PC-9 (cell line): ENCODE data around the gene ITGA3. TPM values are rescaled to one million over a fixed set of nuclear protein-coding genes. Genes with fewer than 3 reads are reported as not detected.
A peak's percentile ranks its signal among the peaks of the same experiment; 100 is the strongest.

ENCODE experiments used
- BruUV-seq: library from RNA; stranded (reverse); fragments of 400-500 nt; replicated peaks from 2 replicates; lab custom pipeline; 2021; lab: Mats Ljungman, UMichigan
- CTCF ChIA-PET: fragments of 300-600 bp; sonication (Branson Sonifier 250); formaldehyde crosslinking; loops from one replicate; lab custom pipeline; 2022; ENCODE audit warnings: antibody characterized with exemption; lab: Charles Lee
- POLR2A ChIA-PET: fragments of 300-600 bp; sonication (Branson Sonifier 250); formaldehyde crosslinking; loops from one replicate; lab custom pipeline; 2022; ENCODE audit warnings: antibody characterized with exemption; ENCODE audit not compliant: unreplicated experiment; lab: Charles Lee
- DNase-seq, 2 experiments: peaks; one replicate each; pipeline versions ENCODE4 v3.0.0 to v3.0.0-alpha.2; 2015 to 2022; ENCODE audit warnings: mixed read lengths in 1 of 2
- H2AFZ ChIP-seq: fragments of 200-600 bp; sonication (generic); 2 replicates; pipeline ENCODE4 v1.8.1; 2017; ENCODE audit warnings: antibody characterized with exemption
- H3F3A ChIP-seq: fragments of 200-600 bp; sonication (generic); 2 replicates; pipeline ENCODE4 v1.8.1; 2017; ENCODE audit warnings: antibody characterized with exemption, mild to moderate bottlenecking, low read depth; ENCODE audit not compliant: insufficient read depth
- H3K27ac ChIP-seq: fragments of 200-600 bp; sonication (generic); 2 replicates; pipeline ENCODE4 v1.6.1; 2016; ENCODE audit warnings: mixed run types
- H3K27me3 ChIP-seq: fragments of 200-600 bp; sonication (generic); 2 replicates; pipeline ENCODE4 v1.6.1; 2016; ENCODE audit warnings: low read depth, mixed run types; ENCODE audit not compliant: insufficient read depth
- H3K36me3 ChIP-seq: fragments of 200-600 bp; sonication (generic); 2 replicates; pipeline ENCODE4 v1.6.1; 2016; ENCODE audit warnings: low read depth, mixed run types
- H3K4me1 ChIP-seq: fragments of 200-600 bp; sonication (generic); replicated peaks from 2 replicates; pipeline ENCODE4 v1.6.1; 2016; ENCODE audit warnings: mixed run types; ENCODE audit not compliant: insufficient read depth
- H3K4me2 ChIP-seq: fragments of 200-600 bp; sonication (generic); 2 replicates; pipeline ENCODE4 v1.6.1; 2017; ENCODE audit warnings: mixed run types
- H3K4me3 ChIP-seq: fragments of 200-600 bp; sonication (generic); 2 replicates; pipeline ENCODE4 v1.6.1; 2016; ENCODE audit warnings: mixed run types
- H3K79me2 ChIP-seq: fragments of 200-600 bp; sonication (generic); 2 replicates; pipeline ENCODE4 v1.6.1; 2017; ENCODE audit warnings: low read depth, mixed run types
- H3K9me2 ChIP-seq: fragments of 200-600 bp; sonication (generic); 2 replicates; pipeline ENCODE4 v1.8.1; 2017; ENCODE audit warnings: mild to moderate bottlenecking; ENCODE audit not compliant: insufficient read depth
- H3K9me3 ChIP-seq: fragments of 200-600 bp; sonication (generic); 2 replicates; pipeline ENCODE4 v1.8.1; 2016; ENCODE audit warnings: low read depth; ENCODE audit not compliant: insufficient read depth
- H4K20me1 ChIP-seq: fragments of 200-600 bp; sonication (generic); 2 replicates; pipeline ENCODE4 v1.8.1; 2017; ENCODE audit not compliant: insufficient read depth
- EZH2 ChIP-seq: fragments of 200-600 bp; sonication (generic); IDR thresholded peaks from 2 replicates; pipeline ENCODE4 v1.8.0; 2017; ENCODE audit warnings: antibody characterized with exemption, low read depth
- intact Hi-C: fragments of 100-400 bp; cut with micrococcal nuclease; formaldehyde crosslinking; loops from one replicate; pipeline ENCODE4 v1.10.0; 2022; ENCODE audit not compliant: unreplicated experiment
- total RNA-seq: library from RNA; stranded (reverse); gene quantifications from 2 replicates; pipeline ENCODE4 v1.2.3, GENCODE V29; 2021
- TF ChIP-seq, protein P1 (sequence below): fragments of 200-600 bp; sonication (generic); conservative IDR thresholded peaks from 2 replicates; pipeline ENCODE4 v1.6.1; 2017; ENCODE audit warnings: mixed run types, antibody characterized with exemption, mild to moderate bottlenecking, moderate library complexity

The ITGA3 gene
- total RNA-seq, 1 experiment from 2014 or later = 291 TPM

DNA sequence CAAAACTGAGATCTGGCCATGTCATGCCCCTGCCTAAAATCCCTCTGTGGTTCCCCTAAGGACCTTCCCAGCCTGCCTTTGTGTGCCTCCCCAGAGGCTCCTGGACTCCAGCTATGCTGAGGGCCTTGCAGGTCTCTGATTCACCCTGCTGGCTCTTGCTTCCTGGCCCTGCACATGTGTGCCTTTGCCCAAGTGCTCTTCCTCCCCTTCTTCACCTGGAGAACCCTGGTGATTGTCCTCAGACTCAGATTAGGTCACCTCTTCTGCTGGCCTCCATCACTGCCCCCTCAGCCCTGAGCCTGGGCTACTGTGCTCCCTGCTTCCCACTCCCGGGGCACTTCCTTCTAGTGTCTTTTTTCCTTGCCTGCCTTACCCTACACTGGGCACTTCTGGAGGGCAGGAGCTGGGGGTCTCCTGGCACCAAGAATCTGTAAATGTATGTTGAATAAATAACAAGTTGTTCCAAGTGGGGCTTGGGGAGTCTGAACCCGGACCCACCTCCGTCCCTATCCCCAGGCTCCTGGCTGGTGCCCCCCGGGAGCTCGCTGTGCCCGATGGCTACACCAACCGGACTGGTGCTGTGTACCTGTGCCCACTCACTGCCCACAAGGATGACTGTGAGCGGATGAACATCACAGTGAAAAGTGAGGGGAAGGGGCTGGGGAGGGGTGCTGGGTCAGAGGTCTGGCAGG lies 7.8 kb downstream of the ITGA3 start:
- Histone ChIP-seq H3K4me3 (peak overlapping the region; percentile 47), H3K4me2 (peak overlapping the region; percentile 77), H3K4me1 (peaks cover 84% of the 10 kb centered on the region), H3K36me3 (peaks cover 68% of the 10 kb centered on the region), H4K20me1 (peaks cover 8% of the 10 kb centered on the region), H3K9me3 (no peaks in the 10 kb centered on the region), H2AFZ (no peak overlapping the region), H3K27ac (peak overlapping the region; percentile 97), H3K79me2 (peaks cover 84% of the 10 kb centered on the region), H3K9me2 (no peaks in the 10 kb centered on the region), H3K27me3 (no peaks in the 10 kb centered on the region), H3F3A (peaks cover 92% of the 10 kb centered on the region)
- peak in 1 of 2 experiments; percentile 81 for DNase-seq
- POLR2A ChIA-PET = interaction anchor here (0.6 to 1.5 kb wide), 3 partner anchors 9 to 803 kb away, joined by 4 to 21 read pairs (median 4); no protein-coding TSS in a partner anchor
- CTCF ChIA-PET = no interaction called here
- no peak for TF ChIP-seq EZH2
- TF ChIP-seq, protein P1, sequence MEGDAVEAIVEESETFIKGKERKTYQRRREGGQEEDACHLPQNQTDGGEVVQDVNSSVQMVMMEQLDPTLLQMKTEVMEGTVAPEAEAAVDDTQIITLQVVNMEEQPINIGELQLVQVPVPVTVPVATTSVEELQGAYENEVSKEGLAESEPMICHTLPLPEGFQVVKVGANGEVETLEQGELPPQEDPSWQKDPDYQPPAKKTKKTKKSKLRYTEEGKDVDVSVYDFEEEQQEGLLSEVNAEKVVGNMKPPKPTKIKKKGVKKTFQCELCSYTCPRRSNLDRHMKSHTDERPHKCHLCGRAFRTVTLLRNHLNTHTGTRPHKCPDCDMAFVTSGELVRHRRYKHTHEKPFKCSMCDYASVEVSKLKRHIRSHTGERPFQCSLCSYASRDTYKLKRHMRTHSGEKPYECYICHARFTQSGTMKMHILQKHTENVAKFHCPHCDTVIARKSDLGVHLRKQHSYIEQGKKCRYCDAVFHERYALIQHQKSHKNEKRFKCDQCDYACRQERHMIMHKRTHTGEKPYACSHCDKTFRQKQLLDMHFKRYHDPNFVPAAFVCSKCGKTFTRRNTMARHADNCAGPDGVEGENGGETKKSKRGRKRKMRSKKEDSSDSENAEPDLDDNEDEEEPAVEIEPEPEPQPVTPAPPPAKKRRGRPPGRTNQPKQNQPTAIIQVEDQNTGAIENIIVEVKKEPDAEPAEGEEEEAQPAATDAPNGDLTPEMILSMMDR = no peak
- TSS peak; percentile 6 for BruUV-seq
- intact Hi-C loops = loop anchor here (1.0 kb wide), 1 partner anchor 8 kb away; no protein-coding TSS in a partner anchor

DNA sequence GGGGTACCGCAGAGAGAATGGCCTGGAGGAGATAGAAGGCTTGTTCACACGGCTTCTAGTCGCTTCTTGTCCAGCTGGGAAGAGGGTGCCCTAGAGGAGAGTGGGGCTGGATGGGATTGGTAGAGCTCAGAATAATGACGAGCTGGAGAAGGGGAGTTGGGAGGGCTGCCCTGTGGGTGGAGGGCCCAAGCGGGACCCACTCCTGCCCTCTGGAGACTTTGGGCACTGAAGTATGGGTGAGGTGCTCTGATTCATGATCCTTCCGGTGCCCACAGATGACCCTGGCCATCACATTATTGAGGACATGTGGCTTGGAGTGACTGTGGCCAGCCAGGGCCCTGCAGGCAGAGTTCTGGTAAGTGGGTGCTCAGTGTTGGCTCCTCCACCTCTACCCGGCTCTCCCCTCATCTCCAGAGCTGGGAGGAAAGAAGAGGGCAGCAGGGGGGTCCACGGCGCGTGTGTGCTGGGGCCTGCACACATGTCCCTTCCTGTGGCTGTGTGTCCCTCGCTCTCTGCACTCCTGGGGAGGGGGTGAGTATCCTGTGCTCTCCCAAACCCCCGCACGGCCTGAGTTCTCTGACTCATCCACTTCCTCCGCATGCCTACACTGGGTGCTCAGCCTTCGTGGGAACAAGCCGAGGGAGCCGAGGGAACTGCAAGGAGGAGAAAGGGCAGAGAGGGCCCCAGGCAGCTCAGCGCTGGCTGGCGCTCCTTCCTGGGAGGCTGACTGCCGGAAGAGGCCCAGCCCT lies 8.5 kb downstream of the ITGA3 start:
- peaks cover 67% of the 10 kb centered on the region for H3K36me3 ChIP-seq
- no peaks in the 10 kb centered on the region for H3K9me3 ChIP-seq
- H3K79me2 ChIP-seq = peaks cover 83% of the 10 kb centered on the region
- ChIA-PET CTCF (interaction anchor here (0.9 kb wide), 1 partner anchor 21 kb away, joined by 3 read pairs; no protein-coding TSS in a partner anchor), POLR2A (interaction anchor here (0.5 to 1.5 kb wide), 9 partner anchors 9 to 802 kb away, joined by 3 to 21 read pairs (median 6); partner anchors contain the start of gene ITGA3)
- H3K4me1 ChIP-seq = peaks cover 82% of the 10 kb centered on the region
- TF ChIP-seq EZH2 = no peak
- TF ChIP-seq, protein P1 = no peak
- H2AFZ ChIP-seq = no peak overlapping the region
- H3K4me3 ChIP-seq = peak overlapping the region; percentile 47; the same call in 1 of the 2 replicates
- intact Hi-C loops = loop anchor here (1.0 kb wide), 1 partner anchor 9 kb away; no protein-coding TSS in a partner anchor
- H3K9me2 ChIP-seq = no peaks in the 10 kb centered on the region
- H3K27me3 ChIP-seq = no peaks in the 10 kb centered on the region
- H3F3A ChIP-seq = peaks cover 91% of the 10 kb centered on the region
- peak overlapping the region; percentile 97 for H3K27ac ChIP-seq
- BruUV-seq = no TSS peak
- peak overlapping the region; percentile 77 for H3K4me2 ChIP-seq
- peak; percentile 93 to 98 for DNase-seq
- H4K20me1 ChIP-seq = peaks cover 13% of the 10 kb centered on the region

DNA sequence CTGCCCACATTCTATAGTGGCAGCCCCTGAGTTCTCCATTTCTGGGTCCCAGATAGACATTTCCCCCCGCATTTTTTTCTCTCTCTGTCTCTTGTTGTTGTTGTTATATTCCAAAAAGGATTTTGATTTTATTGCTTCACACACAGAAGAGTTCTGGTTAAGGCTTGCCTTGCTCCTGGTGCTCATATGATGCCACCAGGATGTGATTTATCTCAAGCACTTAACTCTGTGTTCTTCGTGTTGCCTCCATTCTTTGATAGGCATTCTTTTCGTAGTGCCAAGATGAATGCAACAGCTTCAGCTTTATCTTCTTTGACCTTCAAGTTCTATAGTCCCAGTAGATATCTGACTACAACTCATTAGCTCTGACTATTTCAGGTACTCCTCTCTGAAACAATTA lies 9.1 kb downstream of the ITGA3 start:
- Histone ChIP-seq H3K4me1 (peaks cover 76% of the 10 kb centered on the region), H3K4me2 (peak overlapping the region; percentile 77), H3K9me2 (no peaks in the 10 kb centered on the region)

More for the DNA sequence above, 9.1 kb downstream of the ITGA3 start:
- Histone ChIP-seq H3K9me3 (no peaks in the 10 kb centered on the region), H3K79me2 (peaks cover 83% of the 10 kb centered on the region), H3K4me3 (peak overlapping the region; percentile 36), H3K36me3 (peaks cover 68% of the 10 kb centered on the region), H3K27ac (peak overlapping the region; percentile 97), H2AFZ (no peak overlapping the region), H3F3A (peaks cover 91% of the 10 kb centered on the region), H4K20me1 (peaks cover 13% of the 10 kb centered on the region), H3K27me3 (no peaks in the 10 kb centered on the region)
- CTCF ChIA-PET = interaction anchor here (0.9 kb wide), 1 partner anchor 22 kb away, joined by 3 read pairs; no protein-coding TSS in a partner anchor
- no peak for TF ChIP-seq EZH2
- TF ChIP-seq, protein P1 = no peak
- POLR2A ChIA-PET = interaction anchor here (0.5 to 1.5 kb wide), 4 partner anchors 9 to 37 kb away, joined by 3 to 21 read pairs (median 8); partner anchors contain the start of gene ITGA3
- DNase-seq = no peak
- no TSS peak for BruUV-seq
- intact Hi-C loops = no loop called here
